Thoracic aorta (tissue), 2 donors: ENCODE data around the gene SP7. TPM values are rescaled to one million over a fixed set of nuclear protein-coding genes. Genes with fewer than 3 reads are reported as not detected.
"Not testable (repeated sequence)": the region's sequence is repeated elsewhere in the genome, so short reads cannot be mapped to it uniquely, and the experiment has no call there.

Experiments
- ATAC-seq: fragments of 150-250 bp; one replicate; pipeline ENCODE4 v1.8.0; 2017; ENCODE audit warnings: low read depth; ENCODE audit not compliant: insufficient number of reproducible peaks, low FRiP score
- DNase-seq: peaks from one replicate; pipeline ENCODE4 v3.0.0-alpha.2; 2020; ENCODE audit warnings: low spot score
- H3K27ac ChIP-seq, 2 donors: fragments of 200-600 bp; sonication (generic); 1 replicate in 1 of 2; 2 replicates in 1 of 2; pipeline ENCODE4 v1.5.1; 2016; ENCODE audit warnings: mild to moderate bottlenecking in 2 of 2, moderate library complexity in 2 of 2
- H3K27me3 ChIP-seq: fragments of 200-600 bp; sonication (generic); replicated peaks from 2 replicates; pipeline ENCODE4 v1.6.0; 2016; ENCODE audit warnings: mild to moderate bottlenecking; ENCODE audit not compliant: insufficient read depth
- H3K36me3 ChIP-seq: fragments of 200-600 bp; sonication (generic); one replicate; pipeline ENCODE4 v1.5.1; 2016
- H3K4me1 ChIP-seq, 2 donors: fragments of 200-600 bp; sonication (generic); 1 replicate in 1 of 2; 2 replicates in 1 of 2; pipeline versions ENCODE4 v1.5.1 to v1.6.0; 2016; ENCODE audit warnings: low read depth in 2 of 2, mild to moderate bottlenecking in 1 of 2; ENCODE audit not compliant: control insufficient read depth in 1 of 2
- H3K4me3 ChIP-seq: fragments of 200-600 bp; sonication (generic); 2 replicates; pipeline ENCODE4 v1.5.1; 2016; ENCODE audit warnings: mild to moderate bottlenecking
- H3K9me3 ChIP-seq: fragments of 200-600 bp; sonication (generic); 2 replicates; pipeline ENCODE4 v1.5.1; 2016
- CTCF ChIP-seq: fragments of 200-600 bp; sonication (generic); IDR thresholded peaks from one replicate; pipeline ENCODE4 v1.5.1; 2019; ENCODE audit warnings: antibody characterized with exemption
- total RNA-seq, 2 donors: library from RNA; depleted of rRNA; stranded (reverse); fragments of >200 nt; gene quantifications; one replicate each; pipeline versions ENCODE4 v1.1.0 to v1.2.3, GENCODE V29; 2016

Gene SP7
- total RNA-seq, 2 donors from 2014 or later: not detected

- Histone ChIP-seq H3K27me3 (no peaks in the 10 kb centered on the region), H3K27ac (peak within 1 kb of the TSS; percentile 95 to 98), H3K36me3 (peaks cover 24% of the 10 kb centered on the region), H3K4me3 (peak within 1 kb of the TSS; percentile 85), H3K9me3 (no peaks in the 10 kb centered on the region), H3K4me1 (peaks cover 40 to 49% of the 10 kb centered on the region in 2 donors)
- ATAC-seq (peak; percentile 26), DNase-seq (peak; percentile 50)
- no peak for TF ChIP-seq CTCF
Observed at GRCh38 chr12:53380104-53380793, 44.1 kb upstream of the SP7 start, which contains the start of gene SP1. SP1 (plus strand) TSS chr12:53380176; CDS start chr12:53380292, 116 bp downstream.

GRCh38 chr12:53379389-53380103 lies 43.4 kb upstream of the SP7 start:
- H3K27ac ChIP-seq: peak overlapping the region; percentile 95 to 98
- ATAC-seq: peak; percentile 95
- peaks cover 33 to 42% of the 10 kb centered on the region in 2 donors for H3K4me1 ChIP-seq
- no peaks in the 10 kb centered on the region for H3K27me3 ChIP-seq
- H3K36me3 ChIP-seq: peaks cover 20% of the 10 kb centered on the region
- no peaks in the 10 kb centered on the region for H3K9me3 ChIP-seq
- peak overlapping the region; percentile 85 for H3K4me3 ChIP-seq
- DNase-seq: peak; percentile 100
- TF ChIP-seq CTCF: no peak

GRCh38 chr12:53378724-53379388 lies 42.7 kb upstream of the SP7 start:
- peaks cover 16% of the 10 kb centered on the region for H3K36me3 ChIP-seq
- H3K27ac ChIP-seq: peak overlapping the region; percentile 87 to 89
- no peaks in the 10 kb centered on the region for H3K9me3 ChIP-seq
- DNase-seq (no peak), ATAC-seq (no peak)
- H3K27me3 ChIP-seq: no peaks in the 10 kb centered on the region
- no peak for TF ChIP-seq CTCF
- peak overlapping the region; percentile 75 for H3K4me3 ChIP-seq
- H3K4me1 ChIP-seq: peaks cover 27 to 35% of the 10 kb centered on the region in 2 donors

- H3K36me3 ChIP-seq: peaks cover 11% of the 10 kb centered on the region
- DNase-seq (no peak), ATAC-seq (no peak)
- H3K4me1 ChIP-seq: peaks cover 22 to 28% of the 10 kb centered on the region in 2 donors
- no peaks in the 10 kb centered on the region for H3K9me3 ChIP-seq
- no peak overlapping the region for H3K4me3 ChIP-seq
- no peak for TF ChIP-seq CTCF
- peak overlapping the region; percentile 87 to 89 for H3K27ac ChIP-seq
- H3K27me3 ChIP-seq: no peaks in the 10 kb centered on the region
Observed at GRCh38 chr12:53378222-53378621, 42.1 kb upstream of the SP7 start.

GRCh38 chr12:53376747-53377146 lies 40.6 kb upstream of the SP7 start:
- no peak for DNase-seq

GRCh38 chr12:53374277-53374676 lies 38.1 kb upstream of the SP7 start:
- not testable (repeated sequence) for ATAC-seq, H3K36me3 ChIP-seq, H3K27me3 ChIP-seq, DNase-seq, H3K9me3 ChIP-seq, H3K27ac ChIP-seq, H3K4me3 ChIP-seq
- H3K4me1 ChIP-seq: peaks cover 15 to 29% of the 10 kb centered on the region in 2 donors

More at GRCh38 chr12:53376747-53377146, 40.6 kb upstream of the SP7 start:
- H3K27me3 ChIP-seq: no peaks in the 10 kb centered on the region
- ATAC-seq: no peak
- peaks cover 16 to 23% of the 10 kb centered on the region in 2 donors for H3K4me1 ChIP-seq
- no peaks in the 10 kb centered on the region for H3K9me3 ChIP-seq
- no peak for TF ChIP-seq CTCF
- H3K4me3 ChIP-seq: no peak overlapping the region
- no peak overlapping the region for H3K27ac ChIP-seq
- no peaks in the 10 kb centered on the region for H3K36me3 ChIP-seq

GRCh38 chr12:53373554-53374133 lies 37.5 kb upstream of the SP7 start:
- not testable (repeated sequence) for H3K27me3 ChIP-seq, H3K9me3 ChIP-seq, H3K36me3 ChIP-seq, ATAC-seq, DNase-seq, H3K4me3 ChIP-seq
- peak overlapping the region in 1 of 2 donors; percentile 53 for H3K27ac ChIP-seq
- peaks cover 15 to 25% of the 10 kb centered on the region in 2 donors for H3K4me1 ChIP-seq
